TTC549 (cell line): ENCODE measurements around the gene ATXN7L1.
"Not testable (repeated sequence)": the region's sequence is repeated elsewhere in the genome, so short reads cannot be mapped to it uniquely, and the experiment has no call there.

ENCODE experiments used
- FAIRE-seq: peaks from 2 replicates; lab custom pipeline; 2012; peaks lifted over from hg19 to GRCh38; lab: Jason Lieb, UNC

Gene ATXN7L1

DNA sequence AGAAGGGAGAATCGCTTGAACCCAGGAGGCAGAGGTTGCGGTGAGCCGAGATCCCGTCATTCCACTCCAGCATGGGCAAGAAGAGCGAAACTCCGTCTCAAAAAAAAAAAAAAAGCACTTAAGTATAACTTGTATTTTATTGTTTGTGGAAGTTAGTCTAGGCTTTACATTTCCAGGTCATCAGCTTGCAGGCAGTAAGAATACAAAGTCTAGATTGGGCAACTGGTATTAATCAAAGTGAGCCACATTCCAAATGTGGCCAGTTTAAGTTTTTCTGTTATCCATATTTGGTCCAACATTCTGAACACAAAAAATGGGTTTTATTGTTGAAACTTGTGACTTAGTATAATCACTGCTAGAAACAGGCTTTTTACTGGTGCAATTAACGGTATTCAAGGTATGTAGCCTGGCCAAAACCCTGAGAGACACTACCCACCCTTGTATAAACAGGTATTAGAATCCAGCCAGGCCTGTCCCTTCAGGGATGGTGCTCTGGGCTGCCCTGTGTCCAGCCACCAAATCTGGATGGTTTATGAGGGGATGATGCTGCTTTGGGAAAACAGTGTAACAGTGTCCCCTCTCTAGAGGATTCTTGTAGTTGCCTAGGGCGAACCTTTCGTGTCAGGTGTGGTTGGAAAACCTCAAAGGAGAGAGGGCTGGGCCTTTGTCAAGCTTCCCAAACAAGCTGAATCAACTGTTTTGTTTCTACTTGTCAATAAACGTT is 173.0 kb downstream of the ATXN7L1 start:
- no peak for FAIRE-seq

- no peak for FAIRE-seq
These were observed 176.7 kb downstream of the ATXN7L1 start for GRCh38 chr7:105699568-105700236.

DNA sequence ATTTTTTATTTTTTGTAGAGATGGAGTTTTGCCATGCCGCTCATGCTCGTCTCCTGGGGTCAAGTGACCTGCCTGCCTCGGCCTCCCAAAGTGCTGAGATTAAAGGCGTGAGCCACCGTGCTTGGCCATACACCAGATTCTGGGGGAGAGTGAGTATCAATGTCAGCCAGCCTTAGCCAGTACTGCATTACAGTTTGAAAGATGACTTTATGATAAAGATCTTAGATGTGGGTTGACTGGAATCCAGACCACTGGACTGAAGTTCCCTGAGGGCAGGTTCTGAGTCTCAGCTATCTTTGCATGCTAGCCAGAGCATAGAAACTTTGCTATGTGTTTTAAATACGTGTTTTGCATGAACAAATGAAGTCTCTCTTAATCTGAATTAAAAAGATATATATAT is 177.9 kb downstream of the ATXN7L1 start:
- no peak for FAIRE-seq

DNA sequence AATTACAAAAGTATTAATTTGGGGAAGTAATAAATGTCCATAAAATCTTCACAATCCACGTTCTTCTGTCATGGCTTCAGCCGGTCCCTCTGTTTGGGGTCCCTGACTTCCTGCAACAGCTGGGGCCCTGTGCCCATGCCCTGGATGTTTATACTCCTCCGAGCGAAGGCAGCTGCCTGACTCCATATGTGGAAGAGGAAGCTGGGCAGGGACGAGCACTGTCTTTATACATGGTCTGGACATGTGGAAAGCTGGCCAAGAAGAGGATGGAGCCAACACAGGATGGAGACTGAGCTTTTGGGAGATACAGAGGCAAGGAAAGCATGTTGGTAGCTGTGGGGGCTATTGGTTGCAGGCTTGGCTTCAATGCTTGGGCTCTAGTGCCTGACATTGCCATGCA is 178.6 kb downstream of the ATXN7L1 start:
- FAIRE-seq = no peak

- FAIRE-seq = not testable (repeated sequence)
These were observed 179.2 kb downstream of the ATXN7L1 start for GRCh38 chr7:105697169-105697568.

DNA sequence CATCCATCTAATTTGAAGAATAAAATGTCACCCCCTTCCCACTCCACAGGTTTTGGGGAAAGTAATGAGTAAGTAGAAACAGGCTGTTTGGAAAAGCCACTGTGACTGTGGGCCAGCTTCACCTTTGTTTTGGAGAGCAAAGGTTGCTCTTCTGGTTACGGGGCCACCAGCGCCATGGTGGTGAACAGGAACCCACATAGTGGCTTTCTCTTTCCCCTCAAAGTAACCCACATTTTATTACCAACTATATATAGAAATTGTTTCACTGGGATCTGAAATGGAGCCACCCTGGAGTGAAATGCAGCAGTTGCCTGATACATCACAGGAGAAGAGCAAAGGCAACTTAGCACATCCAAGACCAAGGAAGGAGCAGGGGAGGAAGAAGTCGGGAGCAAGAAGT is 182.8 kb downstream of the ATXN7L1 start:
- FAIRE-seq = no peak

DNA sequence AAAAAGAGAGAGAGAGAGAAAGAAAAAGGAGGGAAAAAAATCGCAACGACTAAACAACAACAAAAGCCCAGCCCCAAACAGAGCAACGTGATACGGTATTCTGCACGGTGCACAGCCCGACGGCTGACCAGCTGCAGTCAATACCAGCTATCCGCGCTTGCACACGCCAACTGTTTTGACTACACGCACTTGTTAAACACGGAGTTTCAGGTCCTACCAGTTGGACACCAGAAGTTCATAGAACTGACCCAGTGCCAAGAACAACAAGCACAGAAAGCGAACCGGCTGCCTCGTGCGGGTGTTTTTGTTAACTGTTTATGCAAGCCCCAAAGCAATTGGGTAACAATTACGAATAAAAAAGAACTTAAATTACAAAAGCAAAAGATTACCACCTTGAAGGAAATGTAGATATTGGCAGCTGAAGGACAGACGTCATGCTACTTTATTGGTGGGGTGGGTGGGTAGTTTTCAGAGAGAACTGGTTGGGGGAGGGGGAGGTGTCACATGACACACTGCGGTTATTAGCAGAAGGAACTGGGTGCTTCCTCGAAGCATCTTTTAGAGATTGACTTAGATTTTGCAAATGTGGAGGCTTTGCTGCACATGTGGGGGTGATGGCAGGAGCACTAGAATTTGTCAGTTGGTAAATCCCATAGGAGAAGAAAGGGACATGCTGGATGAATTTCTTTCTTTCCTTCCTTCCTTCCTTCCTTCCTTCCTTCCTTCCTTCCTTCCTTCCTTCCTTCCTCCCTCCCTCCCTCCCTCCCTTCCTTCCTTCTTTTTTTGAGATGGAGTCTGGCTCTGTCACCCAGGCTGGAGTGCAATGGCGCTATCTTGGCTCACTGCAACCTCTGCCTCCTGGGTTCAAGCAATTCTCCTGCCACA is 184.5 kb downstream of the ATXN7L1 start:
- no peak for FAIRE-seq

- FAIRE-seq = no peak
These were observed 185.2 kb downstream of the ATXN7L1 start for GRCh38 chr7:105691082-105691679.

- no peak for FAIRE-seq
These were observed 186.0 kb downstream of the ATXN7L1 start for GRCh38 chr7:105690325-105690945.

GRCh38 chr7:105689067-105689819 is 187.2 kb downstream of the ATXN7L1 start:
- no peak for FAIRE-seq

GRCh38 chr7:105688617-105689016 is 187.8 kb downstream of the ATXN7L1 start:
- no peak for FAIRE-seq

GRCh38 chr7:105685161-105685560 is 191.2 kb downstream of the ATXN7L1 start:
- no peak for FAIRE-seq

- no peak for FAIRE-seq
These were observed 193.9 kb downstream of the ATXN7L1 start for GRCh38 chr7:105682341-105683060.

GRCh38 chr7:105680505-105681187 is 195.8 kb downstream of the ATXN7L1 start:
- no peak for FAIRE-seq

DNA sequence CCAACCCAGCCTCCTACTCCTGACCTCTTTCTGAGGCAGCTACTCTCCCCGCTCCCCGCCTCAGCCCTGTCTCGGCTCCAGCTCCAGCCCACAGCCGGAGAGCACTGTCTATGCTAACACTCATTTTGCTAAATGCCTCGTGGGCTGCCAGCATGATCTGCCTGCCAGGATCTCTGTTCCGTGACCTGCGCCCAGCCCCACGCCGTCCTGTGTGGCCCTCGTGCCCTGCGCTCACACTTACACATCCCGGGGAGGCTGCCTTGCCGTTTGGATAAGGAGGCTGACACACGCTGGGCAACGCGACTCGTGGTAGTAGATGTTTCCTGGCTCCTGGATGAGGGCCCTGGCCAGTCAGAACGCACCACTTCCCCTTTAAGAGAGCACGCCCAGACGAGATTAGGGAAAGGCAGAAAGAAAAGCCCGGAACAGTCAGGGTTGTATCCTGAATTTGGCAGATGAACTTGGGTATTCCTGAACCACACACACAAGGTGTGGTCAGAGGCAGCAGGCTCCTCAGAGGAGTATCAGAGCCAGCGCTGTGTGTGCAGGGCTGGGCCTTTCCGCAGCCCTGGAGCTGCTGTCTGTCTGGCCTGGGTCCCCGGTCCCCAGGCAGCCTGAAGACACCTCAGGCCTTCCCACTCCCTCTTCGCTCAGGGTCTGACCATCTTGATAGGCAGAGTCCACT is 197.4 kb downstream of the ATXN7L1 start:
- no peak for FAIRE-seq

DNA sequence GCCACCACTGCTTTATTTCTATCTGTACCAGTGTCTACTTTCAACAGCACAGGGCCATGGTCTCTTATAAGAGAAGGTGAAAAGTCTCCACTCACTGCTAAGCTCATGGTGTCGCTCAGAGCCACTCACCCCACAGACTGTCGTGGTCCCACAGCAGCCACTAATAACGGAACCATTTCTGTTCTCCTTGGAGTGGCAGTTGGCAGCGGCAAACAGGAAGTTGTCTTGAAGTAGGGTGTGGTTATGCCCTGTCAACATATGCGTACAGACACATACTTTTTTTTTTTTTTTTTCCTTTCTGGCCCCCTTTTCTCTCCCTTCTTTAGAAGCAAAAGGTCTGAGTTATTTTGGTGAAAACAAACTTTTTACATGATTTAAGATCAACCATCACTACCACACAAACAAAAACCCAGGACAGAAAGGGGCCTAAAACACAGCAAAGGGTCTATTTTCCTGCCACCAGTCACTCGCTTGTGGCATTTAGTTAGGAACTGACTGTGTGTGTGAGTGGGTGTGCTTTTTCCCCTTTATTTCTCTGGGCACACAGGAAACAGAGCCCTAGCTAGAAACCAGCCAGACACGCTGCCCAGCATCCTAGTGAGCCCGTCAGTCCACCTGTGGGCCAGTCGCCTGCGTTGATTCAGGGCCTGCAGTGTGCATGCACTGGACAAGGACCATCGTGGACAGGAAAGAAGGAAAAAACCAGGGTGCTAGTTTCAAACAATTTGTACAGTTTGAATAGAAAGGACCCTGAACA is 198.4 kb downstream of the ATXN7L1 start:
- FAIRE-seq = no peak

- FAIRE-seq = no peak
These were observed 199.0 kb downstream of the ATXN7L1 start for GRCh38 chr7:105677410-105677730.

GRCh38 chr7:105675934-105676371 is 200.4 kb downstream of the ATXN7L1 start:
- FAIRE-seq = no peak
